Activated CD8-positive, alpha-beta T cell treated with anti-CD3 and anti-CD28 coated beads for 36 hours (primary cell): ENCODE results near the gene UTRN. TPM values are rescaled to one million over a fixed set of nuclear protein-coding genes. Genes with fewer than 3 reads are reported as not detected.

Experiments used
- ATAC-seq: fragments of 200-7000 bp; cut with Tn5 transposase; one replicate; pipeline ENCODE4 v1.10.0; 2021; ENCODE audit warnings: mild to moderate bottlenecking, moderate library complexity
- CTCF ChIA-PET: fragments of 350-600 bp; sonication (Branson Sonifier 250); formaldehyde crosslinking; loops from one replicate; lab custom pipeline; 2021; ENCODE audit warnings: antibody characterized with exemption; lab: Charles Lee
- POLR2A ChIA-PET: fragments of 350-600 bp; sonication (Branson Sonifier 250); formaldehyde crosslinking; loops from one replicate; lab custom pipeline; 2021; ENCODE audit warnings: antibody characterized with exemption; lab: Charles Lee
- DNase-seq: peaks from one replicate; pipeline ENCODE4 v3.0.0-alpha.2; 2020
- H3K27ac Mint-ChIP-seq: one replicate; pipeline ENCODE4 v1.8.0; 2021; ENCODE audit warnings: mild to moderate bottlenecking, mixed read lengths
- H3K27me3 Mint-ChIP-seq: one replicate; pipeline ENCODE4 v1.8.0; 2021; ENCODE audit warnings: mixed read lengths
- H3K36me3 Mint-ChIP-seq: one replicate; pipeline ENCODE4 v1.8.0; 2021; ENCODE audit warnings: low read depth, mixed read lengths
- H3K4me1 Mint-ChIP-seq: one replicate; pipeline ENCODE4 v1.8.0; 2021; ENCODE audit warnings: low read depth, mixed read lengths
- H3K4me3 Mint-ChIP-seq: one replicate; pipeline ENCODE4 v1.8.0; 2021; ENCODE audit warnings: mild to moderate bottlenecking, moderate library complexity, mixed read lengths
- H3K9me3 Mint-ChIP-seq: one replicate; pipeline ENCODE4 v1.8.0; 2021; ENCODE audit warnings: mixed read lengths
- intact Hi-C: fragments of 100-400 bp; cut with micrococcal nuclease; formaldehyde crosslinking; loops from one replicate; pipeline ENCODE4 v1.10.0; 2022
- total RNA-seq, 2 experiments: library from RNA; stranded (reverse); gene quantifications; one replicate each; pipeline ENCODE4 v1.2.3, GENCODE V29; 2021
- TF ChIP-seq, protein P1 (sequence below): fragments of 200-600 bp; IDR thresholded peaks from one replicate; pipeline ENCODE4 v1.8.0; 2022; ENCODE audit warnings: antibody characterized with exemption, mild to moderate bottlenecking

UTRN gene
- total RNA-seq, 2 experiments from 2014 or later: 53.9 to 58.5 TPM

DNA sequence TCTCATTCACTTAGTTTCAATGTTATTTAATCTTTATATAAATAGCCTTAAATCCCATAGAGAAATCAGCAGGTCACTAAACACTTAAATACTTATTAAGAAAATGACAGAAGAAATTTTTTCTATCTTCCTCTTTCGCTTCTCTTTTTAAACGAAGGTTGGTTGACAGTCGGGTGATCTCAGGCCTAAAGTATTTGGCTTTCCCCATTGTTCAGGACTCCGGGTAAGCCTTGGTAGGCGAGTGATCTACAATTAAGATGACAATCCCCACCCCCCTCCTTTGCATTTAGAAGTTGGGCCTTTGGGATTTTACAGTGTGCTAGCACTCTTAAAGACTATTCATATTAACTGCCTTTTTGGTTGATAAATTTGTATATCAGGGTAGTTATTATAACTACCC, 19.7 kb upstream of the UTRN start:
- H3K27ac Mint-ChIP-seq: no peak overlapping the region
- no peaks in the 10 kb centered on the region for H3K4me1 Mint-ChIP-seq
- CTCF ChIA-PET: interaction anchor here (1.1 kb wide), 1 partner anchor 224 kb away, joined by 3 read pairs; no protein-coding TSS in a partner anchor
- H3K4me3 Mint-ChIP-seq: no peak overlapping the region
- no peaks in the 10 kb centered on the region for H3K27me3 Mint-ChIP-seq
- peaks cover under 1% of the 10 kb centered on the region for H3K9me3 Mint-ChIP-seq
- no peaks in the 10 kb centered on the region for H3K36me3 Mint-ChIP-seq
- TF ChIP-seq, protein P1, sequence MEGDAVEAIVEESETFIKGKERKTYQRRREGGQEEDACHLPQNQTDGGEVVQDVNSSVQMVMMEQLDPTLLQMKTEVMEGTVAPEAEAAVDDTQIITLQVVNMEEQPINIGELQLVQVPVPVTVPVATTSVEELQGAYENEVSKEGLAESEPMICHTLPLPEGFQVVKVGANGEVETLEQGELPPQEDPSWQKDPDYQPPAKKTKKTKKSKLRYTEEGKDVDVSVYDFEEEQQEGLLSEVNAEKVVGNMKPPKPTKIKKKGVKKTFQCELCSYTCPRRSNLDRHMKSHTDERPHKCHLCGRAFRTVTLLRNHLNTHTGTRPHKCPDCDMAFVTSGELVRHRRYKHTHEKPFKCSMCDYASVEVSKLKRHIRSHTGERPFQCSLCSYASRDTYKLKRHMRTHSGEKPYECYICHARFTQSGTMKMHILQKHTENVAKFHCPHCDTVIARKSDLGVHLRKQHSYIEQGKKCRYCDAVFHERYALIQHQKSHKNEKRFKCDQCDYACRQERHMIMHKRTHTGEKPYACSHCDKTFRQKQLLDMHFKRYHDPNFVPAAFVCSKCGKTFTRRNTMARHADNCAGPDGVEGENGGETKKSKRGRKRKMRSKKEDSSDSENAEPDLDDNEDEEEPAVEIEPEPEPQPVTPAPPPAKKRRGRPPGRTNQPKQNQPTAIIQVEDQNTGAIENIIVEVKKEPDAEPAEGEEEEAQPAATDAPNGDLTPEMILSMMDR: no peak
- no peak for ATAC-seq
- POLR2A ChIA-PET: no interaction called here
- no peak for DNase-seq
- intact Hi-C loops: no loop called here

DNA sequence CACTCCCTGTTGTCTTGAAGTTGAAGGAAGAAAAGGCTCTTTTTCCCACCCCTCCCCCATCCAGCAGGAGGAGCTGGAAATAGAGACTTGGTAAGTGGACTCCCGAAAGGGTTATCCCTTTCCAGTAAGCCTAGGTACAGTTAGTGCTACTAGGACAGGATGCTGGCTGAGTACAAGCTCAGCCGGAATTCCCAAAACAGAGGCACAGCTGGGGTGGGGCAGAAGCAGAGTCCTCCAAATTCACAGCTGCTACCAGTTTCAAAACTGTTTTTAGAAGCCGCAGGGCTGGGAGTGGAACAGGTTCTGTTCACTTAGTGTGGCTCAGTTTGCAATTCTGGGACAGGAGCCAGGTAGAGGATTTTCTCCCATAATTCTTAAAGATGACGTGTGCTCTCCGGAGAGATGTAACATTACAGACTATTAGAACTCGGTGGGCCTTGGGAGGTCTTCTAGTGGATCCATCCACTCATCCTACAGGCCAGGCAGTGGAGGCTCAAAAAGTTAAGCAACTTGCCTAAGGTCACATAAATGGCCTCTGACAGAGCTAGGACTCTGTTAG, 19.0 kb upstream of the UTRN start:
- DNase-seq (no peak), ATAC-seq (no peak)
- Mint-ChIP-seq H3K36me3 (no peaks in the 10 kb centered on the region), H3K27me3 (no peaks in the 10 kb centered on the region), H3K27ac (no peak overlapping the region), H3K4me1 (no peaks in the 10 kb centered on the region), H3K4me3 (no peak overlapping the region), H3K9me3 (peaks cover 2% of the 10 kb centered on the region)
- ChIA-PET POLR2A (no interaction called here), CTCF (no interaction called here)
- intact Hi-C loops: no loop called here
- TF ChIP-seq, protein P1: no peak

- ATAC-seq: no peak
- ChIA-PET POLR2A (no interaction called here), CTCF (no interaction called here)
- intact Hi-C loops: no loop called here
- Mint-ChIP-seq H3K4me1 (no peaks in the 10 kb centered on the region), H3K27ac (no peak overlapping the region), H3K27me3 (no peaks in the 10 kb centered on the region), H3K36me3 (no peaks in the 10 kb centered on the region), H3K9me3 (peaks cover 2% of the 10 kb centered on the region), H3K4me3 (no peak overlapping the region)
- no peak for DNase-seq
- TF ChIP-seq, protein P1: no peak
Measured at GRCh38 chr6:144268794-144269349, 16.3 kb upstream of the UTRN start.

- CTCF ChIA-PET: no interaction called here
Measured at GRCh38 chr6:144277174-144277573, 8.0 kb upstream of the UTRN start.

More at GRCh38 chr6:144277174-144277573, 8.0 kb upstream of the UTRN start:
- TF ChIP-seq, protein P1: no peak
- Mint-ChIP-seq H3K27me3 (peaks cover 3% of the 10 kb centered on the region), H3K4me1 (no peaks in the 10 kb centered on the region), H3K36me3 (no peaks in the 10 kb centered on the region), H3K27ac (no peak overlapping the region), H3K4me3 (no peak overlapping the region), H3K9me3 (no peaks in the 10 kb centered on the region)
- intact Hi-C loops: no loop called here
- no peak for ATAC-seq
- POLR2A ChIA-PET: no interaction called here
- no peak for DNase-seq
